OCI-LY7 (cell line): ENCODE results near the gene KCNN3. TPM values are rescaled to one million over a fixed set of nuclear protein-coding genes. Genes with fewer than 3 reads are reported as not detected.

ENCODE experiments used
- BruUV-seq: library from RNA; stranded (reverse); fragments of 400-500 nt; replicated peaks from 2 replicates; lab custom pipeline; 2021; lab: Mats Ljungman, UMichigan
- CTCF ChIA-PET: fragments of 300-600 bp; sonication (Branson Sonifier 250); formaldehyde crosslinking; loops from one replicate; lab custom pipeline; 2022; ENCODE audit warnings: antibody characterized with exemption; ENCODE audit not compliant: unreplicated experiment; lab: Charles Lee
- POLR2A ChIA-PET: fragments of 300-600 bp; sonication (Branson Sonifier 250); formaldehyde crosslinking; loops from one replicate; lab custom pipeline; 2022; ENCODE audit warnings: antibody characterized with exemption; lab: Charles Lee
- DNase-seq: peaks from one replicate; pipeline ENCODE4 v3.0.0-alpha.2; 2015; ENCODE audit warnings: low spot score
- H2AFZ ChIP-seq: fragments of 200-600 bp; sonication (generic), shearing (Covaris generic); 2 replicates; pipeline ENCODE4 v1.6.1; 2014; ENCODE audit warnings: mild to moderate bottlenecking, antibody characterized with exemption, low read length, moderate library complexity
- H3K27ac ChIP-seq: fragments of 200-600 bp; sonication (generic); 2 replicates; pipeline ENCODE4 v1.5.1; 2014; ENCODE audit warnings: mixed run types, low read depth, mild to moderate bottlenecking, moderate library complexity, low read length, inconsistent platforms; ENCODE audit not compliant: poor library complexity, severe bottlenecking
- H3K36me3 ChIP-seq: fragments of 200-600 bp; sonication (generic); 2 replicates; pipeline ENCODE4 v1.6.1; 2014; ENCODE audit warnings: mild to moderate bottlenecking, antibody characterized with exemption, low read length, moderate library complexity, mixed read lengths; ENCODE audit not compliant: insufficient read depth
- H3K4me1 ChIP-seq: fragments of 200-600 bp; sonication (generic); 2 replicates; pipeline ENCODE4 v1.5.1; 2014; ENCODE audit warnings: mild to moderate bottlenecking, low read length; ENCODE audit not compliant: insufficient read depth, poor library complexity, severe bottlenecking
- H3K4me2 ChIP-seq: fragments of 200-600 bp; sonication (generic); 2 replicates; pipeline ENCODE4 v1.6.1; 2014; ENCODE audit warnings: mild to moderate bottlenecking, low read length
- H3K4me3 ChIP-seq: fragments of 200-600 bp; sonication (generic); 2 replicates; pipeline ENCODE4 v1.5.1; 2014; ENCODE audit warnings: mild to moderate bottlenecking, low read depth, low read length; ENCODE audit not compliant: poor library complexity, severe bottlenecking
- H3K79me2 ChIP-seq: fragments of 200-600 bp; sonication (generic); 2 replicates; pipeline ENCODE4 v1.6.1; 2016; ENCODE audit warnings: low read depth, mild to moderate bottlenecking, low read length, moderate library complexity, mixed read lengths; ENCODE audit not compliant: insufficient read depth
- H3K9me2 ChIP-seq: fragments of 200-600 bp; sonication (generic); 2 replicates; pipeline ENCODE4 v1.6.1; 2016; ENCODE audit warnings: mild to moderate bottlenecking, low read length, mixed read lengths; ENCODE audit not compliant: insufficient read depth
- H3K9me3 ChIP-seq: fragments of 200-600 bp; sonication (generic); 2 replicates; pipeline ENCODE4 v1.6.1; 2014; ENCODE audit warnings: mild to moderate bottlenecking, mixed run types, low read length, mixed read lengths
- H4K20me1 ChIP-seq: fragments of 200-600 bp; sonication (generic); 2 replicates; pipeline ENCODE4 v1.6.1; 2014; ENCODE audit warnings: mild to moderate bottlenecking, antibody characterized with exemption, low read length, moderate library complexity, mixed read lengths; ENCODE audit not compliant: insufficient read depth
- EZH2phosphoT487 ChIP-seq: fragments of 200-600 bp; sonication (generic); IDR thresholded peaks from 2 replicates; pipeline ENCODE4 v1.6.1; 2018; ENCODE audit warnings: low read depth, borderline replicate concordance, mild to moderate bottlenecking, mixed run types, antibody characterized with exemption, low read length, moderate library complexity, mixed read lengths
- intact Hi-C: fragments of 100-400 bp; cut with micrococcal nuclease; formaldehyde crosslinking; loops from one replicate; pipeline ENCODE4 v1.10.0; 2022; ENCODE audit not compliant: unreplicated experiment
- total RNA-seq, 2 experiments: library from RNA; depleted of rRNA in 1 of 2; stranded (reverse); fragments of >200 nt in 1 of 2; shearing (Covaris generic) in 1 of 2; gene quantifications; 2 replicates each; pipeline ENCODE4 v1.2.3, GENCODE V29; 2014 to 2022
- TF ChIP-seq, protein P1 (sequence below): fragments of 200-600 bp; sonication (generic); conservative IDR thresholded peaks from 2 replicates; pipeline ENCODE4 v1.5.1; 2014; ENCODE audit warnings: mild to moderate bottlenecking, antibody characterized with exemption, low read length, moderate library complexity, mixed read lengths

The KCNN3 gene
- total RNA-seq, 2 experiments from 2014 or later = 14.8 to 50.8 TPM

DNA sequence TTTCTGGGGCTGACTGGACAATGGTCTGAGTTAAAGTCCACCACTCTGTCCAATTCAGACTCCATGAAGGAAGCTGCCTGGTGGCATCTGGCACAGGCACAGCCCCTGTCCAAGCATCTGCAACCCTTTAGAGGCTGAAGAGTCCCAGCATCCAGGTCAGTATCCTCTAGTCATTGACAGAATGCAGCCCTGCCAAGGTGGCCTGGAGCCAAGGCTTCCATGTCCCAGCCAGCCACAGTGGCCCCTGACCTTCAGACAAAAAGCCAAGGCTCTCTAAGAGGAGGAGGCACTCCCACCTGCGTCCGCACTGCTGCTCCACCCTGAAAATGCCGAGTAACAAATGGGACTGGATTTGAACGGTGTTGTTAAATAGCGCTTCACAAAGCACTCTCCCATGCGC is 49.4 kb downstream of the KCNN3 start:
- TF ChIP-seq EZH2phosphoT487 = no peak
- TF ChIP-seq, protein P1, sequence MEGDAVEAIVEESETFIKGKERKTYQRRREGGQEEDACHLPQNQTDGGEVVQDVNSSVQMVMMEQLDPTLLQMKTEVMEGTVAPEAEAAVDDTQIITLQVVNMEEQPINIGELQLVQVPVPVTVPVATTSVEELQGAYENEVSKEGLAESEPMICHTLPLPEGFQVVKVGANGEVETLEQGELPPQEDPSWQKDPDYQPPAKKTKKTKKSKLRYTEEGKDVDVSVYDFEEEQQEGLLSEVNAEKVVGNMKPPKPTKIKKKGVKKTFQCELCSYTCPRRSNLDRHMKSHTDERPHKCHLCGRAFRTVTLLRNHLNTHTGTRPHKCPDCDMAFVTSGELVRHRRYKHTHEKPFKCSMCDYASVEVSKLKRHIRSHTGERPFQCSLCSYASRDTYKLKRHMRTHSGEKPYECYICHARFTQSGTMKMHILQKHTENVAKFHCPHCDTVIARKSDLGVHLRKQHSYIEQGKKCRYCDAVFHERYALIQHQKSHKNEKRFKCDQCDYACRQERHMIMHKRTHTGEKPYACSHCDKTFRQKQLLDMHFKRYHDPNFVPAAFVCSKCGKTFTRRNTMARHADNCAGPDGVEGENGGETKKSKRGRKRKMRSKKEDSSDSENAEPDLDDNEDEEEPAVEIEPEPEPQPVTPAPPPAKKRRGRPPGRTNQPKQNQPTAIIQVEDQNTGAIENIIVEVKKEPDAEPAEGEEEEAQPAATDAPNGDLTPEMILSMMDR = no peak
- Histone ChIP-seq H3K9me3 (no peaks in the 10 kb centered on the region), H3K79me2 (no peaks in the 10 kb centered on the region), H3K27ac (no peak overlapping the region), H3K4me2 (0 out of 2 replicates have a peak overlapping the region, but pooled peaks have one; percentile 17), H4K20me1 (0 out of 2 replicates have a peak, but pooled peaks cover 4% of the 10 kb centered on the region), H3K4me3 (no peak overlapping the region), H2AFZ (no peak overlapping the region), H3K9me2 (no peaks in the 10 kb centered on the region), H3K36me3 (peaks cover 55% of the 10 kb centered on the region), H3K4me1 (peaks cover 26% of the 10 kb centered on the region)
- no peak for DNase-seq
- intact Hi-C loops = no loop called here
- no TSS peak for BruUV-seq
- CTCF ChIA-PET = no interaction called here
- POLR2A ChIA-PET = no interaction called here

DNA sequence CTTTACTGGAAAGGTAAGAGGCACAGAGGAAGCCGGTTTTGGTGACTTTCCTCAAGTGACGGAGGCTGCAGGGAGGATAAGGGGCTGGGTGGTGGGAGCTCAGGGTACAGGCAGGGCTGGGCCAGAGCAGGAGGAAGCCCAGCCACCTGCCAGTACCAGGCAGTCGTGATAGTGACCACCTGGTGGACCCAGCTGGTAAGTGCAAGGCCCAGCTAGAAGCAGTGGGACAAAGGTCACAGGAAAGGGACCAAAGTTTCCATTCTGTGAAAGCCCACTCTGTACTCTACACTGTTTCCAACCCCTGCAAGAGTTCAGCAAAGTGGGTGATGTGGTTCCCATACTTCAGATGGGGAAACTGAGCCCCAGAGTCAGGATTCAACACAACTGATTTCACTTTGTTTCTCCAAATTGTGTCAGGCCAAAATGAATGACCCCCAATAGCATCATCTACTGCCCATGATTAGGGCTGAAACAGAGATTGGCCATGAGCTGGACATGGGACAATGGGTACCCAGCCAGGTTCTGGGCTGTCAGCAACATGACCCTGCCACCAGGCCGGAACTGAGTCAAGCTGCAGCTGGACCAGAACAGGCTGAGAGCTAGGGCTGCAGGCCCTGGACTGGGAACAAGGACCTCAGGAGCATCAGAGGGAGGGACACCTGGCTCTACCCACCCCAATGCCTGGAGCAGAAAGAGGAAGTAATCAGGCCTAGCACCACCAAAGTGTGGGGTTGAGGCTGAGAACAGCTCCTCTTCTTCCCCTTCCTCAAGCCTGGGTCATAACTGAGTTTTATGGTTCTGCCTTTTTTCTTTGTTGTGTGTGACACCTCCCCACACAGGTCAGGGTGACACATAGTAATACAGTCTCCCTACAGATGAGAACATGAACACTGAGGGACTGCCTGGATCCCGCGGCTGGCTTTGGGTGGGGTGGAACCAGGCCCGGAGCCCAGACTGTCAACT is 50.2 kb downstream of the KCNN3 start:
- H3K27ac ChIP-seq = no peak overlapping the region
- no peaks in the 10 kb centered on the region for H3K9me2 ChIP-seq
- no peak overlapping the region for H2AFZ ChIP-seq
- 0 out of 2 replicates have a peak, but pooled peaks cover 4% of the 10 kb centered on the region for H4K20me1 ChIP-seq
- 0 out of 2 replicates have a peak overlapping the region, but pooled peaks have one; percentile 17 for H3K4me2 ChIP-seq
- peaks cover 26% of the 10 kb centered on the region for H3K4me1 ChIP-seq
- peak; percentile 65 for DNase-seq
- no peaks in the 10 kb centered on the region for H3K79me2 ChIP-seq
- BruUV-seq = no TSS peak
- no peak for TF ChIP-seq EZH2phosphoT487
- TF ChIP-seq, protein P1 = no peak; the same call in 1 of the 2 replicates
- H3K9me3 ChIP-seq = no peaks in the 10 kb centered on the region
- ChIA-PET POLR2A (no interaction called here), CTCF (no interaction called here)
- intact Hi-C loops = no loop called here
- H3K36me3 ChIP-seq = peaks cover 62% of the 10 kb centered on the region
- H3K4me3 ChIP-seq = no peak overlapping the region

DNA sequence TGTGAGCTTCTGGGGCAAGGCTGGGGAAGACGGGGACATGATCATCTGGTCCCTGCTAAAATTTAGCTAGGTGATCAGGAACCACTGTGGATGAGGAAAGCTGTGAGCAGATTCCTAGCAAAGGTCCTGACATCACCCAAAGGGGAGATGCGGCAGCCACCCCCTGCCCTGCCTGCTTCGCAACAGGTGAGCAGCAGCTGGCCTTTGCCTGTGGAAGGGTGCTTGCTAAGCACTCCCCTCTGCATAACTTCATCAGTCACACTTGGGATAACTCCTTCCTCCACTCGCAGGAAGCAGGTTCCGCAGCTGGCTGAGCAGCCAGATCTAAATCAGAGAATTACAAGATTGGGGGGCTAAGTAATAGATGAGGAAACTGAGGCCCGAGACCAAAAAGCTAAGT is 51.2 kb downstream of the KCNN3 start:
- Histone ChIP-seq H3K79me2 (no peaks in the 10 kb centered on the region), H3K36me3 (peaks cover 66% of the 10 kb centered on the region), H4K20me1 (0 out of 2 replicates have a peak, but pooled peaks cover 4% of the 10 kb centered on the region), H3K27ac (no peak overlapping the region), H2AFZ (no peak overlapping the region), H3K4me1 (peaks cover 26% of the 10 kb centered on the region), H3K4me3 (no peak overlapping the region), H3K9me3 (no peaks in the 10 kb centered on the region), H3K4me2 (no peak overlapping the region), H3K9me2 (no peaks in the 10 kb centered on the region)
- POLR2A ChIA-PET = interaction anchor here (0.7 to 0.8 kb wide), 2 partner anchors 9 to 18 kb away, joined by 3 read pairs; no protein-coding TSS in a partner anchor
- CTCF ChIA-PET = no interaction called here
- intact Hi-C loops = no loop called here
- DNase-seq = no peak
- no TSS peak for BruUV-seq
- TF ChIP-seq, protein P1 = no peak
- no peak for TF ChIP-seq EZH2phosphoT487
